ENCODE measurements around the gene ADAMTS2.

GRCh38 chr5:179125789-179126505, 219.3 kb downstream of the ADAMTS2 start:
- TF ChIP-seq CTCF (IDR thresholded peaks at IDR 0.05; ENCODE audit: borderline replicate concordance, extremely low read depth, low read length, poor library complexity, severe bottlenecking) (no peak), EZH2 (IDR thresholded peaks at IDR 0.05; ENCODE audit: borderline replicate concordance, low read depth, low read length, severe bottlenecking) (no peak)

Data from DND-41 (cell line).